Neural crest cell (in vitro differentiated cells): Measurements from ENCODE around the gene PEX16. TPM values are rescaled to one million over a fixed set of nuclear protein-coding genes. Genes with fewer than 3 reads are reported as not detected.

Source experiments
- DNase-seq: peaks from one replicate; pipeline ENCODE4 v3.0.0; 2021; ENCODE audit warnings: low read depth, mixed read lengths, low spot score
- H3K27ac Mint-ChIP-seq: one replicate; pipeline ENCODE4 v1.8.0; 2021; ENCODE audit warnings: mild to moderate bottlenecking, mixed read lengths; ENCODE audit not compliant: unreplicated experiment
- H3K27me3 Mint-ChIP-seq: 2 replicates; pipeline ENCODE4 v1.8.0; 2021; ENCODE audit warnings: low read depth, mild to moderate bottlenecking, mixed read lengths
- H3K36me3 Mint-ChIP-seq: 2 replicates; pipeline ENCODE4 v1.8.0; 2021; ENCODE audit warnings: low read depth, mild to moderate bottlenecking, mixed read lengths
- H3K4me1 Mint-ChIP-seq: 2 replicates; pipeline ENCODE4 v1.8.0; 2021; ENCODE audit warnings: mixed read lengths
- H3K4me3 Mint-ChIP-seq: one replicate; pipeline ENCODE4 v1.8.0; 2021; ENCODE audit warnings: mild to moderate bottlenecking, mixed read lengths
- H3K9me3 Mint-ChIP-seq: 2 replicates; pipeline ENCODE4 v1.8.0; 2021; ENCODE audit warnings: mixed read lengths
- total RNA-seq: library from RNA; stranded (reverse); gene quantifications from 2 replicates; pipeline ENCODE4 v1.2.1, GENCODE V29; 2021
- TF ChIP-seq, protein P1 (sequence below): fragments of 200-600 bp; sonication (generic); conservative IDR thresholded peaks from 2 replicates; pipeline ENCODE4 v1.5.0; 2021; ENCODE audit warnings: antibody characterized with exemption, mild to moderate bottlenecking

Gene PEX16
- total RNA-seq, 1 donor from 2014 or later, result 29.6 TPM

- H3K27ac Mint-ChIP-seq, result no peak overlapping the region
- TF ChIP-seq, protein P1, sequence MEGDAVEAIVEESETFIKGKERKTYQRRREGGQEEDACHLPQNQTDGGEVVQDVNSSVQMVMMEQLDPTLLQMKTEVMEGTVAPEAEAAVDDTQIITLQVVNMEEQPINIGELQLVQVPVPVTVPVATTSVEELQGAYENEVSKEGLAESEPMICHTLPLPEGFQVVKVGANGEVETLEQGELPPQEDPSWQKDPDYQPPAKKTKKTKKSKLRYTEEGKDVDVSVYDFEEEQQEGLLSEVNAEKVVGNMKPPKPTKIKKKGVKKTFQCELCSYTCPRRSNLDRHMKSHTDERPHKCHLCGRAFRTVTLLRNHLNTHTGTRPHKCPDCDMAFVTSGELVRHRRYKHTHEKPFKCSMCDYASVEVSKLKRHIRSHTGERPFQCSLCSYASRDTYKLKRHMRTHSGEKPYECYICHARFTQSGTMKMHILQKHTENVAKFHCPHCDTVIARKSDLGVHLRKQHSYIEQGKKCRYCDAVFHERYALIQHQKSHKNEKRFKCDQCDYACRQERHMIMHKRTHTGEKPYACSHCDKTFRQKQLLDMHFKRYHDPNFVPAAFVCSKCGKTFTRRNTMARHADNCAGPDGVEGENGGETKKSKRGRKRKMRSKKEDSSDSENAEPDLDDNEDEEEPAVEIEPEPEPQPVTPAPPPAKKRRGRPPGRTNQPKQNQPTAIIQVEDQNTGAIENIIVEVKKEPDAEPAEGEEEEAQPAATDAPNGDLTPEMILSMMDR, result no peak
- peak overlapping the region; percentile 74 for H3K4me3 Mint-ChIP-seq
- DNase-seq, result no peak
- H3K9me3 Mint-ChIP-seq, result no peaks in the 10 kb centered on the region
- peaks cover 21% of the 10 kb centered on the region for H3K27me3 Mint-ChIP-seq
- H3K36me3 Mint-ChIP-seq, result no peaks in the 10 kb centered on the region
- H3K4me1 Mint-ChIP-seq, result peaks cover 10% of the 10 kb centered on the region
Observed at GRCh38 chr11:45886816-45887520, 30.7 kb downstream of the PEX16 start.

DNA sequence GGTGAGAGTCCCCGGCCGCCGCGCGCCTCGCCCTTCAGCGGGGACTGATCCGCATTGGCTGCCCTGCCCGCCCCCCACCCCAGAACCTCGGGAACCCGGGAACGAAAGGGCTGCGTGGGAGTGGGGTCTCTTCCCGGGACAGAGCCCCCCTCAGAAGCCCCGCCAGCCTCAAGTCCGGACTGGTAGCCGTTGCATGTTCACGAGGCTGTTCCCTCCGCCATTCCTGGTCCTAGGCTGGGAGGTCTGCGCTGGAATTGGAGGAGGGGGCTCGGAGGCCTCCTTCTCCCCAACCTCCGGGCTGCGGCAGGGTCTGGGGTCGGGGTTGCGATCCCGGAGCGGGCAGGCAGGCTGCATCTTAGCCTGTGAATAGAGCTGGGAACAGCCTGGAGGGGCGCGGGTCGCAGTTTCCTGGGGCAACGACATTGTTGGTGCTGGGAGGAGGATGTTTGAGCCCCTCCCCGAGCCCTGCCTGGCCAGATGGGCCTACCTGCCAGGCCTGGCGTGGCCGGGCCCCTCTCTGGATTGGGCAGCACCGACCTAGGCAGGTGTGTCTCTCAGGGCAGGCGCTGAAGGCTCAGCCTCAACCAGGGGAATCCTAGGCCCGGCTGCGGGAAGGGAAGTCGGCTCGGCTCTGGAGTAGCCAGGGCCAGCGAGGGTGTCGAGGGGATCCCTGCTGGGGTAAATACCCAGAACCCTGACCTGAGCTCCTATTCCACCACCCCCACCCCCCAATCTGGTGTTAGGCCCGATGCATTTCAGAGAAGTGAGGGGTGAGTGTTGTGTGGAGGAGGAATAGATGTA is 31.6 kb downstream of the PEX16 start:
- Mint-ChIP-seq H3K4me3 (peak overlapping the region; percentile 74), H3K4me1 (peaks cover 10% of the 10 kb centered on the region), H3K27ac (no peak overlapping the region), H3K36me3 (no peaks in the 10 kb centered on the region), H3K9me3 (no peaks in the 10 kb centered on the region), H3K27me3 (peaks cover 21% of the 10 kb centered on the region)
- DNase-seq, result no peak
- TF ChIP-seq, protein P1, result no peak

DNA sequence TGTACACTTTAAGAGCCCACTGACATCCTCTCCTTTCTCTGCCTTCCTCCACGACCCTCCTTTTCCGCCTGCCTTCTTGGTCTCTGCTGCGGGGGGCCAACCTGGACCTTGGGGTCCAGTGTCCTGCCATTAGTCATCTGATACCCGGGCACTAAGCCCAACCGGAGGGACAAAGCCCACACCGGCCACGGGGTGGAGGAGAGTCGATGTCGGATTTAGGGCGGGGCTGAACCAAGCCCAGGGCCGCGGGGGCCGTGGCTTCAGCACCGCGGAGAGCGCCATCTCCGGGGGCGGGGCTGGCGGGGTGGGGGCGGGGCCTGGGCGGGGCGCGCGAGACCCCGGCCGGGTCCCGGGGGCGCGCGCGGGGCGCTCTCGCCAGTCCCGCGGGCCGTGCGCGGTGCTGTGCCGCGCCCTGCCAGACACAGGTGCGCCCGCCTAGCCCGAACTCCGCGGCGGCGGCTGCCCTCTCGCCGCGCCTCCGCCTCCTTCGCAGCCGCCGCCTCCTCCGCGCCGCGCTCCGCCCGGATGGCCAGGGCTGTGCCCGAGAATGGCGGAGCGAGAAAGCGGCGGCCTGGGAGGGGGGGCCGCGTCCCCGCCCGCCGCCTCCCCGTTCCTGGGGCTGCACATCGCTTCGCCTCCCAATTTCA is 32.3 kb downstream of the PEX16 start, which contains the start of gene MAPK8IP1:
Gene MAPK8IP1 (plus strand): TSS at position 378 of the 647 bp plus-strand sequence. CDS start 170 bp downstream, at position 548.
- H3K4me3 Mint-ChIP-seq, result peak within 1 kb of the TSS; percentile 83
- peaks cover 21% of the 10 kb centered on the region for H3K27me3 Mint-ChIP-seq
- H3K27ac Mint-ChIP-seq, result no peak within 1 kb of the TSS
- no peaks in the 10 kb centered on the region for H3K9me3 Mint-ChIP-seq
- peak; percentile 62 for DNase-seq
- no peaks in the 10 kb centered on the region for H3K36me3 Mint-ChIP-seq
- H3K4me1 Mint-ChIP-seq, result peaks cover 10% of the 10 kb centered on the region
- TF ChIP-seq, protein P1, result no peak

- H3K4me3 Mint-ChIP-seq, result peak overlapping the region; percentile 83
- peaks cover 21% of the 10 kb centered on the region for H3K27me3 Mint-ChIP-seq
- peaks cover 10% of the 10 kb centered on the region for H3K4me1 Mint-ChIP-seq
- no peaks in the 10 kb centered on the region for H3K36me3 Mint-ChIP-seq
- H3K9me3 Mint-ChIP-seq, result no peaks in the 10 kb centered on the region
- TF ChIP-seq, protein P1, result no peak
- no peak overlapping the region for H3K27ac Mint-ChIP-seq
- DNase-seq, result no peak
Observed at GRCh38 chr11:45884596-45885185, 33.0 kb downstream of the PEX16 start.

DNA sequence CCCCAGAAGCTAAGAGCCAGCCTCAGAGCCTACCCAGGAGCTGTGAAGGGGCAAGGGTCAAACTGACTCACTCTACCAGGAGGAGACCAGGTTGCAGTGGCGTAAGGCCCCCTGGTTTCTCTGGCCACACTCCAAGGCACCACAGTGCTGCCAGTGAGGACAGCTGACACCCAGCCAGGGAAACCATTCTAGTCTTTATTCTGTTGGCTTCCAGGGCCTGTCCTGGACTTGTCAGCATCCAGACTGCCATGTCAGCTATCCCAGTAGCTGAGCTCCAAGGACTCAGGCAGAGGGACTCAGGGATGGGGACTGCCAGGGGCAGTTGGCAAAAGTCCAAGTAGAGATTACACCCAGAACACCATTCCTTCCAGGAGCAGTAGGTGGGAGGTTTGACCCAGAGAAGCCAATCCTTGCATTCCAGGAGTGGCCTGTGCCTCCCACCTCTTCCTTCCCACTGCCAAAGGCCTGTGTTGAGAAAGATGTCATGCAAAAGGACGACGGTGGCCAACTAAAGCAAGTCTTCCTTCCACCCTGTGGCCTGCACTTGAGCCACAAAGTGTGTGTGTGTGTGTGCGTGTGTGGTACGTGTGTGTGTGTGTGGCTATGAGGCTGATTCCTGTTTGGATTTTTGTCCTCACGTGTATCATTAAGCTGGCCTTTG is 35.8 kb downstream of the PEX16 start:
- H3K4me1 Mint-ChIP-seq, result peaks cover 10% of the 10 kb centered on the region
- no peak overlapping the region for H3K27ac Mint-ChIP-seq
- DNase-seq, result no peak

More for the DNA sequence above, 35.8 kb downstream of the PEX16 start:
- Mint-ChIP-seq H3K4me3 (peak overlapping the region; percentile 58), H3K9me3 (no peaks in the 10 kb centered on the region), H3K36me3 (peaks cover 3% of the 10 kb centered on the region), H3K27me3 (peaks cover 14% of the 10 kb centered on the region)
- TF ChIP-seq, protein P1, result no peak
